Measurements from ENCODE around the gene ERFL. TPM values are rescaled to one million over a fixed set of nuclear protein-coding genes. Genes with fewer than 3 reads are reported as not detected.

The ERFL gene
- total RNA-seq, 2 experiments from 2014 or later: 1.6 to 6.8 TPM

DNA sequence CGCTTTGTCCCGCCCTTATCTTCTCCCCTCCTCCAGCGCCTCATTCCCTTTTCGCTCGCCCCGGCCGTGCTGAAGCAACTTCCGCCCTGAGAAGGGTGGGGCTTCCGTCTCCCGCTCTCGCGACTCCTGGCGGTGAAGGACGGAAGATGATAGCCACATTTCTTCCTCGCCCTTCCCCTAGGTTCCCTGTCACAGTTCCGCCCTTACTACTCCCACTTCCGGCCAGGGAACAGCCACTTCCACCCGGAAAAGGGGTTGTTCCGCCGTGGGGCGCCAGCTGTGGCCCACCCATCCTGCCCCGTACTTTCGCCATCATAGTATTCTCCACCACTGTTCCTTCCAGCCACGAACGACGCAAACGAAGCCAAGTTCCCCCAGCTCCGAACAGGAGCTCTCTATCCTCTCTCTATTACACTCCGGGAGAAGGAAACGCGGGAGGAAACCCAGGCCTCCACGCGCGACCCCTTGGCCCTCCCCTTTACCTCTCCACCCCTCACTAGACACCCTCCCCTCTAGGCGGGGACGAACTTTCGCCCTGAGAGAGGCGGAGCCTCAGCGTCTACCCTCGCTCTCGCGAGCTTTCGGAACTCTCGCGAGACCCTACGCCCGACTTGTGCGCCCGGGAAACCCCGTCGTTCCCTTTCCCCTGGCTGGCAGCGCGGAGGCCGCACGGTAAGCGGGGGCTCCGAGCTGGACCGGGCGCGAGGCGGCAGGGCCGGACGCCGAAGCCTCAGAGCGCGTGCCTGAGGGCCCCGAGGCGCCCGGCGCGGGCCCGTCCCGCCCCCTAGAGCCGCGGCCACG lies 68.4 kb downstream of the ERFL start, which contains the start of gene RPS19:
Gene RPS19, plus strand, starts transcription at position 638 of the 801 bp plus-strand sequence. CDS start 520 bp downstream, outside the sequence.
- H3K36me3 ChIP-seq (ENCODE audit: insufficient read depth, low read length): peaks cover 45% of the 10 kb centered on the region
- intact Hi-C loops (cut with micrococcal nuclease; ENCODE audit: unreplicated experiment): loop anchor here (2.0 to 10.0 kb wide), 2 partner anchors 25 to 425 kb away; no protein-coding TSS in a partner anchor
- BruUV-seq (replicated peaks): no TSS peak
- H2AFZ ChIP-seq (ENCODE audit: low read length): peak within 1 kb of the TSS; percentile 88
- H3K9me3 ChIP-seq (ENCODE audit: low read length): no peaks in the 10 kb centered on the region
- H3K79me2 ChIP-seq (ENCODE audit: insufficient read depth, low read depth, low read length): peaks cover 47% of the 10 kb centered on the region
- POLR2A ChIA-PET: interaction anchor here (0.7 to 2.6 kb wide), 12 partner anchors 9 to 198 kb away, joined by 3 to 12 read pairs (median 4); no protein-coding TSS in a partner anchor
- CTCF ChIA-PET (ENCODE audit: unreplicated experiment): interaction anchor here (0.6 to 0.9 kb wide), 2 partner anchors 8 to 14 kb away, joined by 3 to 6 read pairs; no protein-coding TSS in a partner anchor
- TF ChIP-seq CTCF (conservative IDR thresholded peaks at IDR 0.05; ENCODE audit: low read length) (peak; percentile 54; the same call in 1 of the 2 replicates), EZH2phosphoT487 (IDR thresholded peaks at IDR 0.05; ENCODE audit: borderline replicate concordance, low read depth, low read length) (no peak)
- H3K9me2 ChIP-seq (ENCODE audit: insufficient read depth, low read length): no peaks in the 10 kb centered on the region
- peak within 1 kb of the TSS; percentile 98 for H3K4me2 ChIP-seq (ENCODE audit: low read length)
- peaks cover 61% of the 10 kb centered on the region for H3K4me1 ChIP-seq (ENCODE audit: insufficient read depth, low read length, poor library complexity, severe bottlenecking)
- H4K20me1 ChIP-seq (ENCODE audit: insufficient read depth, low read length): peaks cover 39% of the 10 kb centered on the region
- peak; percentile 98 for DNase-seq (ENCODE audit: low spot score)
- peak within 1 kb of the TSS; percentile 85 for H3K27ac ChIP-seq (ENCODE audit: low read depth, low read length, poor library complexity, severe bottlenecking)
- H3K4me3 ChIP-seq (ENCODE audit: low read depth, low read length, poor library complexity, severe bottlenecking): peak within 1 kb of the TSS; percentile 96

- Histone ChIP-seq H3K4me3 (ENCODE audit: low read depth, low read length, poor library complexity, severe bottlenecking) (peak overlapping the region; percentile 96), H3K4me2 (ENCODE audit: low read length) (peak overlapping the region; percentile 87), H2AFZ (ENCODE audit: low read length) (peak overlapping the region; percentile 88), H3K9me2 (ENCODE audit: insufficient read depth, low read length) (no peaks in the 10 kb centered on the region), H3K27ac (ENCODE audit: low read depth, low read length, poor library complexity, severe bottlenecking) (peak overlapping the region; percentile 85), H3K79me2 (ENCODE audit: insufficient read depth, low read depth, low read length) (peaks cover 41% of the 10 kb centered on the region), H3K9me3 (ENCODE audit: low read length) (no peaks in the 10 kb centered on the region), H3K4me1 (ENCODE audit: insufficient read depth, low read length, poor library complexity, severe bottlenecking) (peaks cover 55% of the 10 kb centered on the region), H4K20me1 (ENCODE audit: insufficient read depth, low read length) (peaks cover 33% of the 10 kb centered on the region), H3K36me3 (ENCODE audit: insufficient read depth, low read length) (peaks cover 39% of the 10 kb centered on the region)
- TSS peak; percentile 86 for BruUV-seq (replicated peaks)
- ChIA-PET CTCF (ENCODE audit: unreplicated experiment) (interaction anchor here (0.6 to 0.9 kb wide), 2 partner anchors 9 to 14 kb away, joined by 3 to 6 read pairs; no protein-coding TSS in a partner anchor), POLR2A (interaction anchor here (0.7 to 2.6 kb wide), 11 partner anchors 10 to 198 kb away, joined by 3 to 12 read pairs (median 5); no protein-coding TSS in a partner anchor)
- TF ChIP-seq CTCF (conservative IDR thresholded peaks at IDR 0.05; ENCODE audit: low read length) (peak; percentile 67), EZH2phosphoT487 (IDR thresholded peaks at IDR 0.05; ENCODE audit: borderline replicate concordance, low read depth, low read length) (no peak)
- no peak for DNase-seq (ENCODE audit: low spot score)
- intact Hi-C loops (cut with micrococcal nuclease; ENCODE audit: unreplicated experiment): loop anchor here (2.0 kb wide), 1 partner anchor 26 kb away; no protein-coding TSS in a partner anchor
Measured at GRCh38 chr19:41859213-41859617, 69.0 kb downstream of the ERFL start.

Small RNA genes lying within 50 kb of the gene (microRNA-seq; reads per million reads assigned to microRNA genes)
- not detected for gene MIR6797 (ENCODE audit: borderline replicate concordance)

Small RNA genes lying within 50 kb of the gene (small RNA-seq; reads per million reads assigned to genes)
- not detected for gene MIR6797

Other genes with a start within 250 kb of the ERFL start
- gene CEACAM7, start 240.2 kb downstream of the ERFL start, total RNA-seq (2014; rRNA removed; shearing (Covaris generic)): not detected in 2 replicates
- not detected in 2 replicates for gene CEACAM7, start 240.2 kb downstream of the ERFL start, total RNA-seq (2022)
- gene CEACAM5, start 219.8 kb downstream of the ERFL start, total RNA-seq (2014; rRNA removed; shearing (Covaris generic)): not detected in 2 replicates
- gene CEACAM5, start 219.8 kb downstream of the ERFL start, total RNA-seq (2022): not detected in 2 replicates
- not detected in 2 replicates for gene CEACAM6, start 172.9 kb downstream of the ERFL start, total RNA-seq (2014; rRNA removed; shearing (Covaris generic))
- gene CEACAM6, start 172.9 kb downstream of the ERFL start, total RNA-seq (2022): not detected in 2 replicates
- not detected in 2 replicates for gene CEACAM3, start 131.9 kb downstream of the ERFL start, total RNA-seq (2014; rRNA removed; shearing (Covaris generic))
- not detected in 2 replicates for gene CEACAM3, start 131.9 kb downstream of the ERFL start, total RNA-seq (2022)
- not detected in 2 replicates for gene LYPD4, start 83.8 kb downstream of the ERFL start, total RNA-seq (2014; rRNA removed; shearing (Covaris generic))
- gene LYPD4, start 83.8 kb downstream of the ERFL start, total RNA-seq (2022): not detected in 2 replicates
- gene DMRTC2, start 83.4 kb downstream of the ERFL start, total RNA-seq (2014; rRNA removed; shearing (Covaris generic)): not detected in 2 replicates
- gene DMRTC2, start 83.4 kb downstream of the ERFL start, total RNA-seq (2022): not detected in 2 replicates
- 4,018 and 4,414 TPM in 2 replicates for gene RPS19, start 68.2 kb downstream of the ERFL start, total RNA-seq (2014; rRNA removed; shearing (Covaris generic))
- 3,803 and 3,902 TPM in 2 replicates for gene RPS19, start 68.2 kb downstream of the ERFL start, total RNA-seq (2022)
- gene CD79A, start 51.2 kb downstream of the ERFL start, total RNA-seq (2014; rRNA removed; shearing (Covaris generic)): 848 and 1,195 TPM in 2 replicates
- 896 and 1,094 TPM in 2 replicates for gene CD79A, start 51.2 kb downstream of the ERFL start, total RNA-seq (2022)
- gene ARHGEF1, start 45.3 kb downstream of the ERFL start, total RNA-seq (2014; rRNA removed; shearing (Covaris generic)): 74.9 and 96.9 TPM in 2 replicates
- gene ARHGEF1, start 45.3 kb downstream of the ERFL start, total RNA-seq (2022): 297 and 318 TPM in 2 replicates
- gene RABAC1, start 30.9 kb upstream of the ERFL start, total RNA-seq (2014; rRNA removed; shearing (Covaris generic)): 161 and 171 TPM in 2 replicates
- gene RABAC1, start 30.9 kb upstream of the ERFL start, total RNA-seq (2022): 167 and 191 TPM in 2 replicates
- 3.1 and 9.3 TPM in 2 replicates for gene ATP1A3, start 65.8 kb upstream of the ERFL start, total RNA-seq (2014; rRNA removed; shearing (Covaris generic))
- gene ATP1A3, start 65.8 kb upstream of the ERFL start, total RNA-seq (2022): 33.0 and 33.3 TPM in 2 replicates
- gene GRIK5, start 141.8 kb upstream of the ERFL start, total RNA-seq (2014; rRNA removed; shearing (Covaris generic)): 0.73 and 0.77 TPM in 2 replicates
- 1.1 and 1.3 TPM in 2 replicates for gene GRIK5, start 141.8 kb upstream of the ERFL start, total RNA-seq (2022)
- 18.5 and 29.3 TPM in 2 replicates for gene ZNF574, start 147.7 kb upstream of the ERFL start, total RNA-seq (2014; rRNA removed; shearing (Covaris generic))
- 14.5 and 16.6 TPM in 2 replicates for gene ZNF574, start 147.7 kb upstream of the ERFL start, total RNA-seq (2022)
- 28.6 and 33.5 TPM in 2 replicates for gene POU2F2, start 204.0 kb upstream of the ERFL start, total RNA-seq (2014; rRNA removed; shearing (Covaris generic))
- gene POU2F2, start 204.0 kb upstream of the ERFL start, total RNA-seq (2022): 59.5 and 66.5 TPM in 2 replicates

Data from OCI-LY7 (cell line).